ENCODE results near the gene ATRNL1. TPM values are rescaled to one million over a fixed set of nuclear protein-coding genes. Genes with fewer than 3 reads are reported as not detected.

ATRNL1 gene
- total and polyA plus RNA-seq, 2 experiments from 2014 or later, result 5.9 to 17.4 TPM

GRCh38 chr10:115045499-115045898, 47.7 kb upstream of the ATRNL1 start:
- DNase-seq (ENCODE audit: low spot score), result no peak
- H4K20me1 ChIP-seq (ENCODE audit: insufficient read depth, poor library complexity, severe bottlenecking), result no peaks in the 10 kb centered on the region
- no peak overlapping the region for H3K4me2 ChIP-seq
- no peak overlapping the region for H3K4me3 ChIP-seq
- H3K27ac ChIP-seq, result no peak overlapping the region
- no peaks in the 10 kb centered on the region for H3K4me1 ChIP-seq (ENCODE audit: insufficient read depth)
- no peaks in the 10 kb centered on the region for H3K9me3 ChIP-seq (ENCODE audit: low read depth)
- no peaks in the 10 kb centered on the region for H3K27me3 ChIP-seq
- WGBS (ENCODE audit: low lambda C conversion rate, missing lambda C conversion rate), result 85% methylated on average over 1 of the region's 1 CpG
- TF ChIP-seq CTCF (IDR thresholded peaks at IDR 0.05; ENCODE audit: poor library complexity), result no peak
- no peak for TF ChIP-seq EZH2 (IDR thresholded peaks at IDR 0.05; ENCODE audit: borderline replicate concordance)
- TF ChIP-seq EZH2phosphoT487 (IDR thresholded peaks at IDR 0.05; ENCODE audit: low read depth, severe bottlenecking, unreplicated experiment), result no peak
- no peaks in the 10 kb centered on the region for H3K79me2 ChIP-seq
- H3K9me2 ChIP-seq (replicated peaks; ENCODE audit: insufficient read depth), result no peaks in the 10 kb centered on the region
- no peaks in the 10 kb centered on the region for H3K36me3 ChIP-seq (replicated peaks; ENCODE audit: insufficient read depth, low read depth)
- no peak overlapping the region for H2AFZ ChIP-seq

- no peak for DNase-seq (ENCODE audit: low spot score)
- Histone ChIP-seq H3K27ac (no peak overlapping the region), H3K4me3 (no peak overlapping the region), H3K9me2 (replicated peaks; ENCODE audit: insufficient read depth) (no peaks in the 10 kb centered on the region), H3K9me3 (ENCODE audit: low read depth) (no peaks in the 10 kb centered on the region), H3K79me2 (no peaks in the 10 kb centered on the region), H3K27me3 (no peaks in the 10 kb centered on the region), H2AFZ (no peak overlapping the region), H4K20me1 (ENCODE audit: insufficient read depth, poor library complexity, severe bottlenecking) (no peaks in the 10 kb centered on the region), H3K4me1 (ENCODE audit: insufficient read depth) (no peaks in the 10 kb centered on the region), H3K36me3 (replicated peaks; ENCODE audit: insufficient read depth, low read depth) (no peaks in the 10 kb centered on the region), H3K4me2 (no peak overlapping the region)
- TF ChIP-seq CTCF (IDR thresholded peaks at IDR 0.05; ENCODE audit: poor library complexity) (no peak), EZH2 (IDR thresholded peaks at IDR 0.05; ENCODE audit: borderline replicate concordance) (no peak), EZH2phosphoT487 (IDR thresholded peaks at IDR 0.05; ENCODE audit: low read depth, severe bottlenecking, unreplicated experiment) (no peak)
- WGBS (ENCODE audit: low lambda C conversion rate, missing lambda C conversion rate), result 66% methylated on average over 1 of the region's 1 CpG
Observed at GRCh38 chr10:115046686-115047236, 46.4 kb upstream of the ATRNL1 start.

- H3K9me2 ChIP-seq (replicated peaks; ENCODE audit: insufficient read depth), result no peaks in the 10 kb centered on the region
- TF ChIP-seq EZH2phosphoT487 (IDR thresholded peaks at IDR 0.05; ENCODE audit: low read depth, severe bottlenecking, unreplicated experiment) (no peak), CTCF (IDR thresholded peaks at IDR 0.05; ENCODE audit: poor library complexity) (no peak), EZH2 (IDR thresholded peaks at IDR 0.05; ENCODE audit: borderline replicate concordance) (no peak)
- no peak overlapping the region for H3K27ac ChIP-seq
- no peaks in the 10 kb centered on the region for H3K4me1 ChIP-seq (ENCODE audit: insufficient read depth)
- H3K36me3 ChIP-seq (replicated peaks; ENCODE audit: insufficient read depth, low read depth), result no peaks in the 10 kb centered on the region
- no peaks in the 10 kb centered on the region for H3K9me3 ChIP-seq (ENCODE audit: low read depth)
- no peak overlapping the region for H3K4me3 ChIP-seq
- H3K79me2 ChIP-seq, result no peaks in the 10 kb centered on the region
- no peaks in the 10 kb centered on the region for H4K20me1 ChIP-seq (ENCODE audit: insufficient read depth, poor library complexity, severe bottlenecking)
- H3K27me3 ChIP-seq, result no peaks in the 10 kb centered on the region
- H3K4me2 ChIP-seq, result no peak overlapping the region
- DNase-seq (ENCODE audit: low spot score), result no peak
- no peak overlapping the region for H2AFZ ChIP-seq
Observed at GRCh38 chr10:115047705-115048104, 45.5 kb upstream of the ATRNL1 start.

DNA sequence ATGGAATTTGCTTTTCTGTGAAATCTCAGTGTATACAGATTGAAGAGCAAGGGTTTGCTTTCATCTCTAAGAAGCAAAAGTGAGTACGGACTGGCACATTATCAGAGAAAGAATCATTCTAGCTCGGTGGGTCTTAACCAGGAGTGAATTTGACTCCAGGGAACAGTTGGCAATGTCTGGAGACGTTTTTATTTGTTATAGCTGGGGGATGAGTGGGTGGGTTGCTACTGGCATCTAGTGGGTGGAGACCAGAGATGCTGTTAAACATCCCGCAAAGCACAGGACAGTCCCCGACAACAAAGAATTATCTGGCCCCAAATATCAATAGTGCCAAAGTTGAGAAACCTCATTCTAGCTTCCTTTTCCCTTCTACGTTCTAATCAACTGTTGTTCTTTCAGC, 43.8 kb upstream of the ATRNL1 start:
- Histone ChIP-seq H3K36me3 (replicated peaks; ENCODE audit: insufficient read depth, low read depth) (no peaks in the 10 kb centered on the region), H3K9me3 (ENCODE audit: low read depth) (no peaks in the 10 kb centered on the region), H3K27ac (no peak overlapping the region), H3K4me1 (ENCODE audit: insufficient read depth) (no peaks in the 10 kb centered on the region), H2AFZ (no peak overlapping the region), H3K27me3 (no peaks in the 10 kb centered on the region), H3K79me2 (no peaks in the 10 kb centered on the region), H3K4me2 (no peak overlapping the region), H4K20me1 (ENCODE audit: insufficient read depth, poor library complexity, severe bottlenecking) (no peaks in the 10 kb centered on the region), H3K4me3 (no peak overlapping the region), H3K9me2 (replicated peaks; ENCODE audit: insufficient read depth) (no peaks in the 10 kb centered on the region)
- no peak for TF ChIP-seq EZH2 (IDR thresholded peaks at IDR 0.05; ENCODE audit: borderline replicate concordance)
- TF ChIP-seq CTCF (IDR thresholded peaks at IDR 0.05; ENCODE audit: poor library complexity), result no peak
- no peak for TF ChIP-seq EZH2phosphoT487 (IDR thresholded peaks at IDR 0.05; ENCODE audit: low read depth, severe bottlenecking, unreplicated experiment)
- no peak for DNase-seq (ENCODE audit: low spot score)
- 59% methylated on average over 6 of the region's 6 CpGs for WGBS (ENCODE audit: low lambda C conversion rate, missing lambda C conversion rate)

Data from hepatocyte (in vitro differentiated cells).